BE2C (cell line): ENCODE measurements around the gene ABLIM2.
"Not testable (repeated sequence)": the region's sequence is repeated elsewhere in the genome, so short reads cannot be mapped to it uniquely, and the experiment has no call there.

ENCODE experiments used
- DNase-seq: peaks from one replicate; pipeline ENCODE4 v3.0.0-alpha.2; 2020
- H3K27me3 ChIP-seq: fragments of 250-450 bp; sonication (Bioruptor Pico); 2 replicates; pipeline ENCODE4 v1.5.1; 2020; ENCODE audit warnings: mild to moderate bottlenecking
- H3K36me3 ChIP-seq: fragments of 250-450 bp; sonication (Bioruptor Pico); 2 replicates; pipeline ENCODE4 v1.5.1; 2020; ENCODE audit warnings: mild to moderate bottlenecking
- H3K4me1 ChIP-seq: fragments of 250-450 bp; sonication (Bioruptor Pico); 2 replicates; pipeline ENCODE4 v1.5.1; 2020
- H3K4me3 ChIP-seq: 2 replicates; pipeline ENCODE4 v1.5.1; 2011; ENCODE audit warnings: low read depth, low read length
- H3K9me3 ChIP-seq: fragments of 250-450 bp; sonication (Bioruptor Pico); 2 replicates; pipeline ENCODE4 v1.5.1; 2020
- TF ChIP-seq, protein P1 (sequence below): IDR thresholded peaks from 2 replicates; pipeline ENCODE4 v1.5.1; 2012; ENCODE audit warnings: mild to moderate bottlenecking, low read depth, low read length

ABLIM2 gene

GRCh38 chr4:7928711-7929110, 229.9 kb downstream of the ABLIM2 start:
- no peak overlapping the region for H3K4me3 ChIP-seq
- no peak for DNase-seq
- peaks cover 12% of the 10 kb centered on the region for H3K4me1 ChIP-seq
- H3K9me3 ChIP-seq = peaks cover 4% of the 10 kb centered on the region; the same call in 1 of the 2 replicates
- TF ChIP-seq, protein P1, sequence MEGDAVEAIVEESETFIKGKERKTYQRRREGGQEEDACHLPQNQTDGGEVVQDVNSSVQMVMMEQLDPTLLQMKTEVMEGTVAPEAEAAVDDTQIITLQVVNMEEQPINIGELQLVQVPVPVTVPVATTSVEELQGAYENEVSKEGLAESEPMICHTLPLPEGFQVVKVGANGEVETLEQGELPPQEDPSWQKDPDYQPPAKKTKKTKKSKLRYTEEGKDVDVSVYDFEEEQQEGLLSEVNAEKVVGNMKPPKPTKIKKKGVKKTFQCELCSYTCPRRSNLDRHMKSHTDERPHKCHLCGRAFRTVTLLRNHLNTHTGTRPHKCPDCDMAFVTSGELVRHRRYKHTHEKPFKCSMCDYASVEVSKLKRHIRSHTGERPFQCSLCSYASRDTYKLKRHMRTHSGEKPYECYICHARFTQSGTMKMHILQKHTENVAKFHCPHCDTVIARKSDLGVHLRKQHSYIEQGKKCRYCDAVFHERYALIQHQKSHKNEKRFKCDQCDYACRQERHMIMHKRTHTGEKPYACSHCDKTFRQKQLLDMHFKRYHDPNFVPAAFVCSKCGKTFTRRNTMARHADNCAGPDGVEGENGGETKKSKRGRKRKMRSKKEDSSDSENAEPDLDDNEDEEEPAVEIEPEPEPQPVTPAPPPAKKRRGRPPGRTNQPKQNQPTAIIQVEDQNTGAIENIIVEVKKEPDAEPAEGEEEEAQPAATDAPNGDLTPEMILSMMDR = no peak
- no peaks in the 10 kb centered on the region for H3K27me3 ChIP-seq
- H3K36me3 ChIP-seq = peaks cover 36% of the 10 kb centered on the region

GRCh38 chr4:7926822-7927221, 231.8 kb downstream of the ABLIM2 start:
- peaks cover 12% of the 10 kb centered on the region for H3K4me1 ChIP-seq

DNA sequence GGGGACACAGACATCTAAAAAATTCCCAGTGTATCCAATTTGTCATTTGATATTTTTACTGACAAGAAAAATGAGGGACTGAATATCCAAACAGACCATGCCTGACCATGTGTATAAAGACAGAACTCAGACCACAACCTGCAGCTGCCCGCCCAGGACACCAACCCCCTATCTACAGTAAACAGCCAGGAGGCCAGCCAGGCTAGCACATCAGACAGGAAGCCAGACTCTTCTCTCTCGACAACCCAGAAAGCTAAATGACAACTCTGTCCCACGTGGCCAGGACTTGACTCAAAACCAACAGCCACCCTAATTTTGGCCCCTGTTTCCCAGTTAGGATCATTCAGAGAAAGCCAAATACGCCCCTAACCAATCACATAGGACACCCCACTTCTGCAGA, 234.0 kb downstream of the ABLIM2 start:
- peaks cover 36% of the 10 kb centered on the region for H3K36me3 ChIP-seq
- no peak overlapping the region for H3K4me3 ChIP-seq
- peaks cover 4% of the 10 kb centered on the region; the same call in 1 of the 2 replicates for H3K9me3 ChIP-seq
- H3K4me1 ChIP-seq = peaks cover 10% of the 10 kb centered on the region
- H3K27me3 ChIP-seq = no peaks in the 10 kb centered on the region
- TF ChIP-seq, protein P1 = no peak
- DNase-seq = no peak

More at GRCh38 chr4:7926822-7927221, 231.8 kb downstream of the ABLIM2 start:
- H3K4me3 ChIP-seq = no peak overlapping the region
- no peaks in the 10 kb centered on the region for H3K27me3 ChIP-seq
- TF ChIP-seq, protein P1 = no peak
- H3K36me3 ChIP-seq = peaks cover 29% of the 10 kb centered on the region
- H3K9me3 ChIP-seq = peaks cover 4% of the 10 kb centered on the region; the same call in 1 of the 2 replicates
- DNase-seq = no peak

GRCh38 chr4:7924163-7924562, 234.4 kb downstream of the ABLIM2 start:
- no peaks in the 10 kb centered on the region for H3K27me3 ChIP-seq
- H3K4me1 ChIP-seq = peaks cover 6% of the 10 kb centered on the region
- H3K4me3 ChIP-seq = no peak overlapping the region
- no peak for DNase-seq
- H3K36me3 ChIP-seq = peaks cover 36% of the 10 kb centered on the region
- peaks cover 4% of the 10 kb centered on the region; the same call in 1 of the 2 replicates for H3K9me3 ChIP-seq
- TF ChIP-seq, protein P1 = no peak

- no peaks in the 10 kb centered on the region for H3K27me3 ChIP-seq
- TF ChIP-seq, protein P1 = no peak
- DNase-seq = no peak
Observed at GRCh38 chr4:7922466-7922865, 236.1 kb downstream of the ABLIM2 start.

DNA sequence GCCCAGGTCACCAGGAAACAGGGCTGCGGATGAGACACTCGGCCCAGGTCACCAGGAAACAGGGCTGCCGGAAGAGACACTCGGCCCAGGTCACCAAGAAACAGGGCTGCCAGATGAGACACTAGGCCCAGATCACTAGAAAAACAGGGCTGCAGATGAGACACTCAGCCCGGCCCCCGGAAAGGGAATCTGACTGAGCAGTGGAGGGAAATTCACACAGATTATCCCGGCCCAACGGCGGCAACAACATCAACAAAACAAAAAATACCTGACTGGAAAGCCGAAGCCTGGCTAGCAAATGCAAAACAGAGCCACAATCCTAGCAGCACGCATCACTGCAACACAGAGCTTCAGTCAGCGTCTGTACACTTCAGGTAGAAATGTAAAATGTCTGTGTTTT, 239.6 kb downstream of the ABLIM2 start:
- peaks cover 18% of the 10 kb centered on the region for H3K4me1 ChIP-seq
- H3K9me3 ChIP-seq = no peaks in the 10 kb centered on the region; the same call in 1 of the 2 replicates
- TF ChIP-seq, protein P1 = no peak
- no peak overlapping the region for H3K4me3 ChIP-seq
- DNase-seq = no peak
- H3K36me3 ChIP-seq = peaks cover 33% of the 10 kb centered on the region
- H3K27me3 ChIP-seq = no peaks in the 10 kb centered on the region

More at GRCh38 chr4:7922466-7922865, 236.1 kb downstream of the ABLIM2 start:
- Histone ChIP-seq H3K36me3 (peaks cover 38% of the 10 kb centered on the region), H3K9me3 (peaks cover 4% of the 10 kb centered on the region; the same call in 1 of the 2 replicates), H3K4me3 (no peak overlapping the region), H3K4me1 (peaks cover 7% of the 10 kb centered on the region; the same call in 1 of the 2 replicates)

GRCh38 chr4:7918187-7918586, 240.4 kb downstream of the ABLIM2 start:
- H3K9me3 ChIP-seq, H3K4me3 ChIP-seq, H3K27me3 ChIP-seq, DNase-seq: not testable (repeated sequence)
- Histone ChIP-seq H3K36me3 (peaks cover 34% of the 10 kb centered on the region), H3K4me1 (peaks cover 22% of the 10 kb centered on the region)
